HEK293 (cell line): ENCODE data around the gene PICALM.
A peak's percentile ranks its signal among the peaks of the same experiment; 100 is the strongest.

ENCODE experiments used
- CTCF ChIA-PET: fragments of 350-600 bp; formaldehyde crosslinking; extraction: SDS; loops from one replicate; lab custom pipeline; 2021; ENCODE audit warnings: antibody characterized with exemption; lab: Yijun Ruan, JAX
- POLR2A ChIA-PET: fragments of 300-600 bp; formaldehyde crosslinking; extraction: SDS; loops from one replicate; lab custom pipeline; 2020; ENCODE audit warnings: antibody characterized with exemption, inconsistent platforms; lab: Yijun Ruan, JAX
- H3K27ac ChIP-seq: fragments of 200-500 bp; sonication (Bioruptor generic); 2 replicates; pipeline ENCODE4 v1.5.1; 2014; ENCODE audit warnings: low read depth, low read length, control low read depth, inconsistent platforms; ENCODE audit errors: extremely low read depth
- H3K36me3 ChIP-seq, 2 experiments: fragments of 200-500 bp in 1 of 2; sonication (Bioruptor generic) in 1 of 2; 1 replicate in 1 of 2; 2 replicates in 1 of 2; pipeline ENCODE4 v1.5.1; 2014 to 2017; ENCODE audit warnings: inconsistent platforms in 2 of 2, low read length in 2 of 2; ENCODE audit not compliant: control insufficient read depth in 2 of 2, insufficient read depth in 1 of 2
- H3K4me1 ChIP-seq: fragments of 200-500 bp; sonication (Bioruptor generic); 2 replicates; pipeline ENCODE4 v1.5.1; 2014; ENCODE audit warnings: mild to moderate bottlenecking, low read length, inconsistent platforms; ENCODE audit not compliant: control insufficient read depth, insufficient read depth
- H3K4me3 ChIP-seq: 2 replicates; pipeline ENCODE4 v1.5.1; 2011; ENCODE audit warnings: low read depth, mild to moderate bottlenecking, control low read depth, low read length, moderate library complexity
- H3K9me3 ChIP-seq: fragments of 200-500 bp; sonication (Bioruptor generic); 2 replicates; pipeline ENCODE4 v1.5.1; 2014; ENCODE audit warnings: low read depth, low read length, inconsistent platforms; ENCODE audit not compliant: control insufficient read depth, insufficient read depth
- AEBP2 ChIP-seq: fragments of 450-650 bp; formaldehyde crosslinking; IDR thresholded peaks from 2 replicates; pipeline ENCODE4 v1.5.1; 2016; ENCODE audit warnings: missing biosample characterization, missing genetic modification characterization, borderline replicate concordance
- ATF2 ChIP-seq: fragments of 450-650 bp; formaldehyde crosslinking; IDR thresholded peaks from 2 replicates; pipeline ENCODE4 v1.5.1; 2016; ENCODE audit warnings: missing biosample characterization, missing genetic modification characterization, low read depth
- GFI1B ChIP-seq: fragments of 450-650 bp; formaldehyde crosslinking; IDR thresholded peaks from 2 replicates; pipeline ENCODE4 v1.5.1; 2016; ENCODE audit warnings: missing biosample characterization, missing genetic modification characterization
- KLF10 ChIP-seq: fragments of 450-650 bp; IDR thresholded peaks from 2 replicates; pipeline ENCODE4 v1.5.1; 2018; ENCODE audit warnings: missing biosample characterization, mild to moderate bottlenecking, missing genetic modification characterization
- PRDM10 ChIP-seq: fragments of 450-650 bp; formaldehyde crosslinking; IDR thresholded peaks from 2 replicates; pipeline ENCODE4 v1.5.1; 2016; ENCODE audit warnings: missing biosample characterization, missing genetic modification characterization
- ZBTB17 ChIP-seq: fragments of 450-650 bp; formaldehyde crosslinking; IDR thresholded peaks from 2 replicates; pipeline ENCODE4 v1.5.1; 2016; ENCODE audit warnings: missing biosample characterization, missing genetic modification characterization
- ZBTB21 ChIP-seq: fragments of 450-650 bp; formaldehyde crosslinking; IDR thresholded peaks from 2 replicates; pipeline ENCODE4 v1.5.1; 2017; ENCODE audit warnings: missing biosample characterization, missing genetic modification characterization
- ZFP37 ChIP-seq: fragments of 450-650 bp; formaldehyde crosslinking; IDR thresholded peaks from 2 replicates; pipeline ENCODE4 v1.5.1; 2016; ENCODE audit warnings: missing biosample characterization, missing genetic modification characterization
- ZNF239 ChIP-seq: fragments of 450-650 bp; formaldehyde crosslinking; IDR thresholded peaks from 2 replicates; pipeline ENCODE4 v1.5.1; 2016; ENCODE audit warnings: missing biosample characterization, missing genetic modification characterization
- ZNF341 ChIP-seq: fragments of 450-650 bp; formaldehyde crosslinking; IDR thresholded peaks from 2 replicates; pipeline ENCODE4; 2016; ENCODE audit warnings: low read depth, missing biosample characterization, missing genetic modification characterization
- ZNF391 ChIP-seq: fragments of 450-650 bp; formaldehyde crosslinking; IDR thresholded peaks from 2 replicates; pipeline ENCODE4 v1.5.1; 2016; ENCODE audit warnings: low read depth, missing biosample characterization, missing genetic modification characterization, borderline replicate concordance
- ZNF398 ChIP-seq: fragments of 450-650 bp; formaldehyde crosslinking; IDR thresholded peaks from 2 replicates; pipeline ENCODE4 v1.5.1; 2017; ENCODE audit warnings: missing biosample characterization, missing genetic modification characterization
- ZNF514 ChIP-seq: fragments of 450-650 bp; formaldehyde crosslinking; IDR thresholded peaks from 2 replicates; pipeline ENCODE4 v1.5.1; 2016; ENCODE audit warnings: missing biosample characterization, missing genetic modification characterization
- ZNF518A ChIP-seq: fragments of 450-650 bp; formaldehyde crosslinking; conservative IDR thresholded peaks from 2 replicates; pipeline ENCODE4 v1.5.1; 2016; ENCODE audit warnings: low read depth, missing biosample characterization, missing genetic modification characterization
- ZNF629 ChIP-seq: fragments of 450-650 bp; formaldehyde crosslinking; IDR thresholded peaks from 2 replicates; pipeline ENCODE4 v1.5.1; 2017; ENCODE audit warnings: missing biosample characterization, missing genetic modification characterization
- ZNF677 ChIP-seq: fragments of 450-650 bp; IDR thresholded peaks from 2 replicates; pipeline ENCODE4 v1.5.0; 2018; ENCODE audit warnings: missing biosample characterization, mild to moderate bottlenecking, missing genetic modification characterization, moderate library complexity
- ZNF747 ChIP-seq: fragments of 450-650 bp; formaldehyde crosslinking; IDR thresholded peaks from 2 replicates; pipeline ENCODE4 v1.5.1; 2016; ENCODE audit warnings: missing biosample characterization, missing genetic modification characterization
- ZNF777 ChIP-seq: fragments of 450-650 bp; formaldehyde crosslinking; IDR thresholded peaks from 2 replicates; pipeline ENCODE4 v1.5.1; 2017; ENCODE audit warnings: missing biosample characterization, missing genetic modification characterization, borderline replicate concordance
- ZNF792 ChIP-seq: fragments of 450-650 bp; formaldehyde crosslinking; IDR thresholded peaks from 2 replicates; pipeline ENCODE4 v1.5.1; 2016; ENCODE audit warnings: missing biosample characterization, missing genetic modification characterization
- ZSCAN18 ChIP-seq: fragments of 450-650 bp; formaldehyde crosslinking; IDR thresholded peaks from 2 replicates; pipeline ENCODE4 v1.5.1; 2016; ENCODE audit warnings: missing biosample characterization, missing genetic modification characterization

PICALM gene

GRCh38 chr11:86069408-86070101, 671 bp upstream of the PICALM start:
- ChIA-PET CTCF (interaction anchor here (0.5 to 2.2 kb wide), 5 partner anchors 22 to 749 kb away, joined by 3 to 19 read pairs (median 4); no protein-coding TSS in a partner anchor), POLR2A (interaction anchor here (0.7 to 1.7 kb wide), 17 partner anchors 18 to 730 kb away, joined by 3 to 13 read pairs (median 5); partner anchors contain the start of genes CCDC83, EED and TMEM126B)
- no peaks in the 10 kb centered on the region for H3K9me3 ChIP-seq
- H3K36me3 ChIP-seq: no peaks in the 10 kb centered on the region
- H3K4me1 ChIP-seq: peaks cover 3% of the 10 kb centered on the region; the same call in 1 of the 2 replicates
- H3K4me3 ChIP-seq: peak overlapping the region; percentile 22
- H3K27ac ChIP-seq: peak overlapping the region; percentile 67
- TF ChIP-seq ZNF341 (tag by site-specific recombination) (peak; percentile 4; the same call in 1 of the 2 replicates), ZBTB17 (peak; percentile 14; the same call in 1 of the 2 replicates), ZNF747 (tag by site-specific recombination) (no peak), ATF2 (tag by site-specific recombination) (no peak), ZNF239 (tag by site-specific recombination) (no peak), ZBTB21 (tag by site-specific recombination) (peak; percentile 72; the same call in 1 of the 2 replicates), KLF10 (tag by site-specific recombination) (no peak), ZFP37 (tag by site-specific recombination) (no peak), ZNF777 (tag by site-specific recombination) (no peak), ZSCAN18 (tag by site-specific recombination) (no peak), PRDM10 (tag by site-specific recombination) (peak; percentile 91), ZNF518A (tag by site-specific recombination) (peak; percentile 52; the same call in 1 of the 2 replicates), GFI1B (tag by site-specific recombination) (no peak), ZNF391 (tag by site-specific recombination) (no peak), ZNF398 (peak; percentile 85), ZNF792 (tag by site-specific recombination) (no peak), ZNF677 (tag by site-specific recombination) (no peak), ZNF629 (tag by site-specific recombination) (peak; percentile 82), ZNF514 (tag by site-specific recombination) (no peak), AEBP2 (tag by site-specific recombination) (no peak)
